Adipocyte (in vitro differentiated cells): ENCODE data around the gene GPRIN2.
"Not testable (repeated sequence)": the region's sequence is repeated elsewhere in the genome, so short reads cannot be mapped to it uniquely, and the experiment has no call there.

Experiments
- DNase-seq: peaks from one replicate; pipeline ENCODE4 v3.0.0-alpha.2; 2015; ENCODE audit warnings: low read depth
- H3K27me3 ChIP-seq: replicated peaks from 2 replicates; pipeline ENCODE4 v1.7.0; 2013; ENCODE audit warnings: mild to moderate bottlenecking, low read length, moderate library complexity; ENCODE audit not compliant: control insufficient read depth, insufficient read depth
- H3K36me3 ChIP-seq: 2 replicates; pipeline ENCODE4 v1.7.0; 2013; ENCODE audit warnings: low read length, mild to moderate bottlenecking, moderate library complexity; ENCODE audit not compliant: control insufficient read depth, insufficient read depth, severe bottlenecking
- H3K4me1 ChIP-seq: 2 replicates; pipeline ENCODE4 v1.7.0; 2013; ENCODE audit warnings: mild to moderate bottlenecking, low read length, moderate library complexity; ENCODE audit not compliant: control insufficient read depth, insufficient read depth
- H3K4me3 ChIP-seq: 2 replicates; pipeline ENCODE4 v1.7.0; 2013; ENCODE audit warnings: mild to moderate bottlenecking, low read length, moderate library complexity
- H3K9ac ChIP-seq: 2 replicates; pipeline ENCODE4 v1.7.0; 2013; ENCODE audit warnings: mild to moderate bottlenecking, low read length, moderate library complexity
- H3K9me3 ChIP-seq: 2 replicates; pipeline ENCODE4 v1.7.0; 2013; ENCODE audit warnings: mild to moderate bottlenecking, low read length, moderate library complexity; ENCODE audit not compliant: control insufficient read depth

Gene GPRIN2

DNA sequence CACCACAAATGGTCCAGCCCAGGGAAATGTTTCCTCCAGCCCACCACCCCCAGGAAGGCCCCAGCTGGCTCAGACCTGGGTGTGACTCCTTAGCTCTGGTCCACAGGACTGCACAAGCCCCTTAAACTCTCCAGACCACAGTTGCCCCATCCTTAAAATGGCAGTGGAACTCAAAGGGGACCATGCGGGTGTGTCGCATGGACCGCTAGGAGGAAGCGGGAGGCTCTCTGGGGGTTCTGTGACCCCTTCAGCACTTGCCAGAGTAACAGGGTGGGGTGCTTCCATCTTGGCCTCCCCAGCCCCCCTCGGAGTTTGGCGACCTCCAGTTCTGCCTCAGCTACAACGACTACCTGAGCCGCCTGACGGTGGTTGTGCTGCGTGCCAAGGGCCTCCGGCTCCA is 27.7 kb upstream of the GPRIN2 start:
- H3K4me1 ChIP-seq, H3K9ac ChIP-seq, DNase-seq, H3K36me3 ChIP-seq, H3K9me3 ChIP-seq, H3K27me3 ChIP-seq, H3K4me3 ChIP-seq: not testable (repeated sequence)

DNA sequence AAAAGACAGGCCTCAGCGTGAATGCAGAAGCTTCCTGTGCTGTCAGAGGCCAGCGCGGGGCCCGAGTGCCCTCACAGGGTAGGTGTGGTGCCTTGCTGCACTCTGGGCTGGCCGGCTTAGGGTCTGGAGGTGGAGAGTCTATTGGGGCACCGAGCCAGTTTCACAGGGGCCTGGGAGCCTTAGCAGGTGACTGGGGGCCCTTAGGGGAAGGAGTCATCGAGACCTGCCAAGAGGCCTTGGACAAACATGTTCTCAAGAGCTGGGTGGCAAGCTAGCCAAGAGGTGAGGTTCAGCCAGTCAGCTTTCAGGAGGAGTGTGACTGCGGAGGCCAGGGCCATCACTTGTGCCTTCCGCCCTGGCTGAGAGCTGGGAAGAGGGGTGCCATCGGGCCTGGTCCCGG is 26.1 kb upstream of the GPRIN2 start:
- not testable (repeated sequence) for H3K4me3 ChIP-seq, H3K27me3 ChIP-seq, H3K36me3 ChIP-seq, H3K9me3 ChIP-seq, H3K9ac ChIP-seq, H3K4me1 ChIP-seq, DNase-seq

DNA sequence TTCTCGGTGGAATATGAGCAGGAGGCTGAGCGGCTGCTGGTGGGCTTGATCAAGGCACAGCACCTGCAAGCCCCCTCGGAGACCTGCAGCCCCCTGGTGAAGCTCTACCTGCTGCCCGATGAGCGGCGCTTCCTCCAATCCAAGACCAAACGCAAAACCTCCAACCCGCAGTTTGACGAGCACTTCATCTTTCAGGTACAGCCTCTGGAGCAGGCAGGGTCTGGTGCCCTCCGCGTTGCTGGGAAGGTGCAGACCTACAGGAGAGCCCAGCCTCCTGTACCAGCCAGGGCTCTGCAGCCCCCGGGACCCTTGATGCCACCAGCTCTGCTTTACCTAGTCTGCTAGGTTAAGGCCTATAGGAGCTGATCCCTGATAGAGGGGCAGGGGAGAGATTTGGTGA is 25.5 kb upstream of the GPRIN2 start:
- not testable (repeated sequence) for H3K27me3 ChIP-seq, H3K4me1 ChIP-seq, H3K36me3 ChIP-seq, DNase-seq, H3K4me3 ChIP-seq, H3K9me3 ChIP-seq, H3K9ac ChIP-seq

DNA sequence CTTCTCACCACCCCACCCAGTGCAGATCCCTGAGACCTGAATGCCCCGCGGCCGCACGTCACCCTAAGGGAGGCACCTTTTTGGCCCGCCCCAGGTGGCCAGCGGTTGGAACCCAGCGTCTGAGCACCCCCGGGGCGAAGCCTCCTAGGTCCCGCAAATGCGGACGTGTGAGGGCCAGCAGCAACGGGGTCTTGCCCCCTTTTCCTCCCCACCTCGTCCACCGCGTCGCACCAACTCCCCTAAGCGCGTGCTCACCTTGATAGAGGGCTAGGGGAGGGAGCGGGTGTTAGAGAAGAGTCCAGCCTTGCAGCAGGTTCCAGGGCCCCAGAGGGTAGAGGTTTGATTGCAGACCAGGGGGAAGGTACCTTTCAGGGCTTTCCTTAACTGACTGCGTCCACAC is 22.9 kb upstream of the GPRIN2 start:
- not testable (repeated sequence) for H3K4me3 ChIP-seq, DNase-seq, H3K36me3 ChIP-seq, H3K27me3 ChIP-seq, H3K9me3 ChIP-seq, H3K9ac ChIP-seq, H3K4me1 ChIP-seq

DNA sequence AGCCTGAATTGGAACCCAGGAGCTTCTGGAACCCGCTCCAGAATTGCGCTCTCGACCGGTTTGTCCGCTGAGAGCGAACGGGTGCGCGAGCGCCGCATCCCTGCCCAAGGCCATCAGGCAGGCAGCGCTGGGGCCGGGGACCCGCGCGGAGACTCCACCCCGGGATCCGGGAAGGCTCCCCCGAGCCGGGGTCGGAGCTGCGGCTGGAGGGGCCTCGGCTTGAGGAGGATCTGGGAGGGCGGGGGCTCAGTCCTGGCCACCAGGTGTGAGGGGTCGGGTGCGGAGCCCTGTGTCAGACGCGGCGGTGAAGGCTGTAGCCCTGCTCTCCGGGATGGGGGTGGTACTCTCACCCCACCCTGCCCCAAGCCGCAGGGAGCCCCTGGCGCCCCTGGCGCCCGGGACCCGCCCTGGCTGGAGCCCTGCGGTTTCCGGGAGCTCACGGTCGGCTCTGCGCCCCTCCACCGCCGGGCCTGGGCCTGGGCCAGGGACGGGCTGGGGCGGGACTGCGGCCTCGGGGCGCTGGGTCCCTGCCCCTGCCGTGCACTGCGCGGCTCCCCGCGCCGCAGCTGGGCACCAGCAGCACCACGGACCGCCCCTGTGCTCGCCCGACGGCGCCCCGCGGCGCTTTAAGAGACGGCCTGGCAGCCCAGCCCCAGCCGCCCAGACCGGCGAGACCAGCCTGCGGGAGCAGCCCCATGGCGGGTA is 22.2 kb upstream of the GPRIN2 start, which contains the start of gene SYT15:
TSS of gene SYT15 (plus strand) at position 655 of the 705 bp plus-strand sequence. CDS start at position 696, 41 bp downstream.
- H3K27me3 ChIP-seq, H3K36me3 ChIP-seq, H3K4me3 ChIP-seq, H3K9ac ChIP-seq, DNase-seq, H3K4me1 ChIP-seq, H3K9me3 ChIP-seq: not testable (repeated sequence)

DNA sequence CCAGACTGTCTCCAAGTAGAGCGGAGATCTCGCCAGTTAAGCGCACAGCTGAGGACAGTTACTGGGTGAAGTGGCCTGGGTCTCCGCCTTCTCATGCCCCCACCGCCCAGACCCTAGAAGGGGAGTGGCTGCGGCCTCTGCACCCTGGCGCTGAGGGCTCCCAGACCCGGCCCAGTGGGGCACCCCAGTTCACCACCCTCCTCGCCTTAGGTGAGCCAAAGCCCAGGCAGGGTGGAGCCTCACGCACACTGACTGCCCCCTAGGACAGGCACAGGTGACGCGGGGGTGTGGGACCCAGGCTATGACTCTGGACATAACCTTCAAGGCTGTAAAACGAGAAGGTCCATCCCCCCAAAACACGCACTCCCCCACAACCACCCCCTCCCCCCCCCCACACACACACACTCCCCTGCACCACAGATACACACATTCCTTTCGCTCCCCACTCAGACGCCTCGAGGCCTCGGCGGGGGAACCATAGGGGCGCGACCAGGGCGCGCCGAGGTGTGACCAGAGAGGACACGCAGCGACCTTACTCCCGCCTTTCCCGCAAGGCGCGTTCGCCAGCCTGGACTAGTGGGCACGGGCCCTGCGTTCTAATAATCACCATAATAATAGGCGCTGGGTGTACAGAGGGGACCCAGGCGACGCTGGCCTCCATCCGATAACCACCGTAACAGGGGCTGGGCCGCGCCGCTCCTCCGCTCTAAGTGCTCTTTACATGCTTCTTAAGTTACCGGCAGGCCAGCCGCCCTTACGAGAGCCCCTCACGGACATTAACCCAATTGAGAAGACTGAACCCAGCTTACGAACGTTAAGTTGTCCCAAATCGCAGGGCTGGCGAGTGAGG is 21.4 kb upstream of the GPRIN2 start:
- H3K9me3 ChIP-seq, H3K9ac ChIP-seq, H3K36me3 ChIP-seq, H3K4me3 ChIP-seq, H3K27me3 ChIP-seq, H3K4me1 ChIP-seq: not testable (repeated sequence)
- peak; percentile 0 for DNase-seq

DNA sequence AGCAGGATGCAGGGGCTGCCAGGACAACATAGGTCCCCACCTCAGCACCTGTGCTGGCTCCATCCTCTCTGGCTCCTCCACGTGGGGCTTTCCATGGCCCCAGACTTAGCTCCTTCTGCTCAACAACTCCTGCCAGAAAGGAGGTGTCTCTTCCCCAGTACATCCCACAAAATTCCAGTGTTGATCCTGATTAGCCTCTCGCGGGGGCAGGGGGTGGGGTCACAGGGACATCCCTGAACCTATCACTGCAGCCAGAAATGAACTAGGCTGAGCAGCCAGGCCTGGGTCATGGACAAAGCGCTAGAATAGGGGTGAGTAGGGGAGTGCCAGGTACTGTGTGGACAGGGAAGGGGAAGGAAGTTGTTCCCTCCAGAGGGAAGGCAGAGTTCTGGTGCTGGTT is 17.4 kb upstream of the GPRIN2 start:
- not testable (repeated sequence) for H3K9ac ChIP-seq, DNase-seq, H3K4me3 ChIP-seq

DNA sequence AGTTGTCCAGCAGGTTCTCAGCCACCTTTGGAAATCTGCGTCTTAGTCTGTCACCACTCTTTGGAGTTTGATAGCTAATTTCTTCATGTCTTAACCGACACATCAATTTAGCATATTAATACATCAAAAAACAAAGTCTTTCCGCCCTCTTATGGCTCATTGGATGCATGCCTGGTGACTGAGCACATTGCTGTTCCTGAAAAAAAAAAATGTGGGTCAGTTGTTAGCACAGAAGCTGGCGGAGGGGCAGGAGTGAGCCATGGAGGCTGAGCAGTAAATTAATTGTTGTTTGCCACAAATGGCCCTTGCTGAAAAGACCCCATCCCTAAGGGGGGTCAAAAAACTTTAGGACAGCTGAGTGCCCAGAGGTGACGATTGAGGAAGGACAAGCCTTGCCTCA is 16.9 kb upstream of the GPRIN2 start:
- not testable (repeated sequence) for H3K9me3 ChIP-seq, H3K9ac ChIP-seq, H3K27me3 ChIP-seq, H3K4me1 ChIP-seq, H3K36me3 ChIP-seq, H3K4me3 ChIP-seq
- DNase-seq = peak; percentile 40

More for the DNA sequence above, 17.4 kb upstream of the GPRIN2 start:
- H3K36me3 ChIP-seq, H3K27me3 ChIP-seq, H3K9me3 ChIP-seq, H3K4me1 ChIP-seq: not testable (repeated sequence)

DNA sequence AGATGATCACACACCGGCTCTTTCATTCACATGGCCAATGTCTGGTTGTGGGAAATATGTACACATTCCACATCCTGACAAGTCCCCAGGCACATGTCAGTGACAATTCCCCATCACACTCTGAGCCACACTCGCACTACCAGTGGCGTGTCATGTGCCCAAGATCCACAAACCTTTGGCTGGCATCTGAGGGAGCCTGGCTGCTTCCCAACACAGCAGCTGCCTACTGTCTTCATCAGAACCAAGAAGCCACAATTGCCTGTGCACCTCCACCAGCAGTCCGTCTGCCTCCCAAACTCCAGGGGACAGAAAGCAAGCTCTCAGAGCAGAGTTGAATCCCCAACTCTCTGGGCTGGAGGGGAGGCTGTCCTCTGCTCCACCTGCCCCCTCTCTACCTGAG is 16.3 kb upstream of the GPRIN2 start:
- not testable (repeated sequence) for H3K36me3 ChIP-seq, H3K9me3 ChIP-seq, H3K4me1 ChIP-seq, H3K9ac ChIP-seq, H3K27me3 ChIP-seq, DNase-seq, H3K4me3 ChIP-seq

DNA sequence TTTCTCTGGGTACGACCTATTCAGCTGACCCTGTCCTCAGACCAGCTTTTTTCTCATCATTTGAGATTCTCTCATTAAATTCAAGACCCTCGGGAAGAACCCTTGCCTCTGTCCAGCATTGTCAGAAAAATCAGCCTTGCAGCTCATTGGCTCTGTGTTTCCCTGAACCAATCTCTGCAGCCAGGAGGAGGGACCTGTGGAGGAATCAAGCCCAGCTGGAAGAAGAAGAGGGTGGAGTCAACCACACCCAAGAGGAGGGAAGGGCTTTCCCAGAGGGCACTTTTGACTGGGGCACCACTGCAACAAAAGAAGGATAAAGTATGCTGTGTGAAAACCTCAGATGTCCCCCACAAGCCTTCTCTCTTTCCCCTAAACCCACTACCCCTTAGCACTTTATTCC is 14.2 kb upstream of the GPRIN2 start:
- not testable (repeated sequence) for H3K9me3 ChIP-seq, H3K4me3 ChIP-seq, DNase-seq, H3K36me3 ChIP-seq, H3K9ac ChIP-seq, H3K4me1 ChIP-seq, H3K27me3 ChIP-seq

DNA sequence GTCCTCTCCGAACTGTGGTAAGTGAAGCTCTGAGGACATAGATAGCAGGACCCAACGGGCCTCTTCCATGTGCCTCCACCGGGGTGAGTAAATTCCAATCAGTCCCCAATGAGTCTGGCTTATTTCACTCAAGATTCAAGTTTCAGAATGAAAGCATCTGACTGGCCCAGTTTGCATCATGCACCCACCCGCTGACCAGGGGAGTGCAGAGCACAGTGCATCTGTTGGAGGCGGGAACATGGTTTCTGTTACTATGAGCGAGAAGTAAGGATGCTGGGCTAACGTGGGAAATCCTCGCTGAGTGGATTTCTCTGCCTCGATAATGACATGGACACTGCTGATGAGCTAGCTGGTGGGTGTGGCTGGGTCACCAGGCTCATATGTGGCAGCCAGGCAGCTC is 10.7 kb upstream of the GPRIN2 start:
- H3K4me1 ChIP-seq, H3K4me3 ChIP-seq, DNase-seq, H3K9ac ChIP-seq, H3K36me3 ChIP-seq, H3K9me3 ChIP-seq, H3K27me3 ChIP-seq: not testable (repeated sequence)
